SU-DHL-6 (cell line): ENCODE measurements around the gene NRN1L.
A peak's percentile ranks its signal among the peaks of the same experiment; 100 is the strongest.

Experiments used
- H2AFZ ChIP-seq: fragments of 200-600 bp; sonication (generic); 2 replicates; pipeline ENCODE4 v1.6.1; 2014; ENCODE audit warnings: low read depth, mild to moderate bottlenecking, moderate library complexity, mixed read lengths, antibody characterized with exemption, low read length; ENCODE audit not compliant: severe bottlenecking
- H3F3A ChIP-seq: fragments of 200-600 bp; shearing (Covaris generic); 2 replicates; pipeline ENCODE4 v1.6.0; 2016; ENCODE audit warnings: antibody characterized with exemption, mild to moderate bottlenecking; ENCODE audit not compliant: insufficient read depth
- H3K27ac ChIP-seq: fragments of 200-600 bp; sonication (generic); 2 replicates; pipeline ENCODE4 v1.5.1; 2016; ENCODE audit warnings: low read depth, mild to moderate bottlenecking, low read length, moderate library complexity, mixed read lengths
- H3K27me3 ChIP-seq: fragments of 200-600 bp; sonication (generic), shearing (Covaris generic); 2 replicates; pipeline ENCODE4 v1.6.0; 2014; ENCODE audit warnings: mild to moderate bottlenecking, low read length
- H3K36me3 ChIP-seq: fragments of 200-600 bp; sonication (generic); 2 replicates; pipeline ENCODE4 v1.6.1; 2014; ENCODE audit warnings: mild to moderate bottlenecking, low read length, mixed read lengths
- H3K4me2 ChIP-seq: fragments of 300-600, 200-600 bp; shearing (Covaris generic), sonication (generic); 2 replicates; pipeline ENCODE4 v1.6.0; 2014; ENCODE audit warnings: low read length, low read depth, mild to moderate bottlenecking; ENCODE audit not compliant: poor library complexity, severe bottlenecking
- H3K4me3 ChIP-seq: fragments of 200-600 bp; sonication (generic); 2 replicates; pipeline ENCODE4 v1.5.1; 2014; ENCODE audit warnings: antibody characterized with exemption, low read length, mild to moderate bottlenecking, mixed read lengths; ENCODE audit not compliant: insufficient read depth, poor library complexity, severe bottlenecking
- H3K79me2 ChIP-seq: fragments of 200-600 bp; sonication (generic); 2 replicates; pipeline ENCODE4 v1.6.1; 2014; ENCODE audit warnings: mild to moderate bottlenecking, low read length, moderate library complexity; ENCODE audit not compliant: insufficient read depth
- H3K9ac ChIP-seq: fragments of 200-600 bp; sonication (generic); 2 replicates; pipeline ENCODE4 v1.7.0; 2014; ENCODE audit warnings: mild to moderate bottlenecking, low read length
- H3K9me2 ChIP-seq: fragments of 200-600 bp; sonication (generic); replicated peaks from 2 replicates; pipeline ENCODE4 v1.6.1; 2014; ENCODE audit warnings: low read length; ENCODE audit not compliant: insufficient read depth
- H3K9me3 ChIP-seq: fragments of 200-600 bp; sonication (generic); 2 replicates; pipeline ENCODE4 v1.6.1; 2014; ENCODE audit warnings: low read length, mixed read lengths; ENCODE audit not compliant: insufficient read depth
- H4K20me1 ChIP-seq: fragments of 200-600 bp; sonication (generic); 2 replicates; pipeline ENCODE4 v1.6.1; 2014; ENCODE audit warnings: low read depth, mild to moderate bottlenecking, antibody characterized with exemption, low read length, moderate library complexity, mixed read lengths
- CTCF ChIP-seq: fragments of 200-600 bp; sonication (generic); IDR thresholded peaks from one replicate; pipeline ENCODE4 v1.5.1; 2017; ENCODE audit warnings: antibody characterized with exemption, mild to moderate bottlenecking, low read length, moderate library complexity; ENCODE audit not compliant: insufficient read depth, poor library complexity, severe bottlenecking
- EZH2phosphoT487 ChIP-seq: fragments of 200-600 bp; sonication (generic), shearing (Covaris generic); conservative IDR thresholded peaks from 2 replicates; pipeline ENCODE4 v1.6.1; 2018; ENCODE audit warnings: mild to moderate bottlenecking, antibody characterized with exemption, low read length, moderate library complexity, mixed read lengths

The NRN1L gene

GRCh38 chr16:67886387-67886786 lies 1.7 kb downstream of the NRN1L start:
- H3F3A ChIP-seq, result no peaks in the 10 kb centered on the region; the same call in 1 of the 2 replicates
- no peaks in the 10 kb centered on the region for H4K20me1 ChIP-seq
- no peak overlapping the region for H3K9ac ChIP-seq
- H3K4me2 ChIP-seq, result no peak overlapping the region
- no peaks in the 10 kb centered on the region for H3K9me3 ChIP-seq
- H2AFZ ChIP-seq, result no peak overlapping the region
- no peaks in the 10 kb centered on the region for H3K27me3 ChIP-seq
- no peaks in the 10 kb centered on the region for H3K36me3 ChIP-seq
- no peak overlapping the region for H3K27ac ChIP-seq
- no peaks in the 10 kb centered on the region for H3K79me2 ChIP-seq
- H3K4me3 ChIP-seq, result no peak overlapping the region
- no peaks in the 10 kb centered on the region for H3K9me2 ChIP-seq
- TF ChIP-seq CTCF (no peak), EZH2phosphoT487 (no peak)

GRCh38 chr16:67888331-67888730 lies 3.6 kb downstream of the NRN1L start:
- no peaks in the 10 kb centered on the region for H3K36me3 ChIP-seq
- no peaks in the 10 kb centered on the region for H3K9me3 ChIP-seq
- no peaks in the 10 kb centered on the region for H3K9me2 ChIP-seq
- H3K4me3 ChIP-seq, result no peak overlapping the region
- H3K4me2 ChIP-seq, result no peak overlapping the region
- H3K27me3 ChIP-seq, result no peaks in the 10 kb centered on the region
- H3K27ac ChIP-seq, result no peak overlapping the region
- no peaks in the 10 kb centered on the region; the same call in 1 of the 2 replicates for H3F3A ChIP-seq
- no peaks in the 10 kb centered on the region for H4K20me1 ChIP-seq
- TF ChIP-seq EZH2phosphoT487 (no peak), CTCF (no peak)
- H2AFZ ChIP-seq, result no peak overlapping the region
- no peaks in the 10 kb centered on the region for H3K79me2 ChIP-seq
- no peak overlapping the region for H3K9ac ChIP-seq

GRCh38 chr16:67892375-67892774 lies 7.7 kb downstream of the NRN1L start:
- H3K27ac ChIP-seq, result peak overlapping the region; percentile 20; the same call in 1 of the 2 replicates
- H4K20me1 ChIP-seq, result no peaks in the 10 kb centered on the region
- H2AFZ ChIP-seq, result peak overlapping the region; percentile 81
- no peaks in the 10 kb centered on the region for H3K9me3 ChIP-seq
- H3K4me2 ChIP-seq, result peak overlapping the region; percentile 93
- no peaks in the 10 kb centered on the region for H3K9me2 ChIP-seq
- H3K36me3 ChIP-seq, result no peaks in the 10 kb centered on the region
- peak overlapping the region; percentile 76 for H3K9ac ChIP-seq
- no peaks in the 10 kb centered on the region; the same call in 1 of the 2 replicates for H3F3A ChIP-seq
- no peaks in the 10 kb centered on the region for H3K27me3 ChIP-seq
- peak overlapping the region; percentile 59 for H3K4me3 ChIP-seq
- peaks cover 14% of the 10 kb centered on the region for H3K79me2 ChIP-seq
- TF ChIP-seq CTCF, result no peak
- TF ChIP-seq EZH2phosphoT487, result no peak
